IMR-90 (cell line): ENCODE data around the gene DSCAML1. TPM values are rescaled to one million over a fixed set of nuclear protein-coding genes. Genes with fewer than 3 reads are reported as not detected.

Experiments
- ATAC-seq: fragments of 200-7000 bp; cut with Tn5 transposase; 2 replicates; pipeline ENCODE4 v1.9.1; 2020; ENCODE audit warnings: low read depth, mild to moderate bottlenecking, moderate library complexity
- BruUV-seq: library from RNA; stranded (reverse); fragments of 400-500 nt; replicated peaks from 2 replicates; lab custom pipeline; 2021; lab: Mats Ljungman, UMichigan
- CTCF ChIA-PET: fragments of 300-600 bp; formaldehyde crosslinking; extraction: SDS; loops from one replicate; lab custom pipeline; 2021; ENCODE audit warnings: antibody characterized with exemption; lab: Yijun Ruan, JAX
- POLR2A ChIA-PET: fragments of 300-600 bp; sonication (Branson Sonifier 250); formaldehyde crosslinking; loops from one replicate; lab custom pipeline; 2022; ENCODE audit warnings: antibody characterized with exemption; ENCODE audit not compliant: unreplicated experiment; lab: Charles Lee
- DNase-seq: peaks from one replicate; pipeline ENCODE4 v3.0.0; 2013
- H2AFZ ChIP-seq: replicated peaks from 2 replicates; pipeline ENCODE3; 2013; ENCODE audit warnings: low read length, mild to moderate bottlenecking; ENCODE audit not compliant: poor library complexity
- H2AK5ac ChIP-seq: 2 replicates; pipeline ENCODE4 v1.6.1; 2013; ENCODE audit warnings: low read depth, low read length, inconsistent platforms
- H2AK9ac ChIP-seq: replicated peaks from 2 replicates; pipeline ENCODE3; 2013; ENCODE audit warnings: mild to moderate bottlenecking, low read depth, low read length, moderate library complexity; ENCODE audit not compliant: poor library complexity
- H2BK120ac ChIP-seq: 2 replicates; pipeline ENCODE4 v1.6.1; 2013; ENCODE audit warnings: low read depth, low read length, inconsistent platforms
- H2BK15ac ChIP-seq: 3 replicates; pipeline ENCODE4 v1.6.1; 2013; ENCODE audit warnings: low read depth, low read length, inconsistent platforms
- H2BK20ac ChIP-seq: 2 replicates; pipeline ENCODE4 v1.6.1; 2013; ENCODE audit warnings: low read depth, mild to moderate bottlenecking, inconsistent platforms, low read length, moderate library complexity
- H2BK5ac ChIP-seq: 2 replicates; pipeline ENCODE4 v1.6.1; 2013; ENCODE audit warnings: mild to moderate bottlenecking, low read depth, low read length, inconsistent platforms; ENCODE audit not compliant: poor library complexity, severe bottlenecking
- H3K14ac ChIP-seq: replicated peaks from 2 replicates; pipeline ENCODE4 v1.6.1; 2013; ENCODE audit warnings: low read depth, low read length, inconsistent platforms
- H3K18ac ChIP-seq: 2 replicates; pipeline ENCODE4 v1.6.1; 2013; ENCODE audit warnings: low read depth, low read length, control low read depth
- H3K23ac ChIP-seq: 2 replicates; pipeline ENCODE4 v1.6.1; 2013; ENCODE audit warnings: low read depth, low read length, inconsistent platforms
- H3K27ac ChIP-seq: 2 replicates; pipeline ENCODE4 v1.5.1; 2013; ENCODE audit warnings: mild to moderate bottlenecking, control low read depth, low read length; ENCODE audit not compliant: insufficient read depth
- H3K27me3 ChIP-seq: 2 replicates; pipeline ENCODE4 v1.6.1; 2013; ENCODE audit warnings: low read length; ENCODE audit not compliant: control insufficient read depth, insufficient read depth
- H3K36me3 ChIP-seq: 2 replicates; pipeline ENCODE4 v1.6.1; 2013; ENCODE audit warnings: low read length, mixed read lengths; ENCODE audit not compliant: control insufficient read depth, insufficient read depth
- H3K4ac ChIP-seq: 2 replicates; pipeline ENCODE4 v1.6.1; 2013; ENCODE audit warnings: low read depth, low read length, inconsistent platforms
- H3K4me1 ChIP-seq: 2 replicates; pipeline ENCODE4 v1.6.1; 2013; ENCODE audit warnings: low read length, mixed read lengths; ENCODE audit not compliant: control insufficient read depth, insufficient read depth
- H3K4me2 ChIP-seq: 2 replicates; pipeline ENCODE4 v1.6.1; 2013; ENCODE audit warnings: low read depth, mild to moderate bottlenecking, control low read depth, low read length, moderate library complexity
- H3K4me3 ChIP-seq: 2 replicates; pipeline ENCODE4 v1.5.1; 2013; ENCODE audit warnings: low read depth, mild to moderate bottlenecking, control low read depth, low read length, moderate library complexity; ENCODE audit not compliant: insufficient read depth
- H3K56ac ChIP-seq: 2 replicates; pipeline ENCODE4 v1.6.1; 2013; ENCODE audit warnings: low read length, inconsistent platforms; ENCODE audit not compliant: insufficient read depth; ENCODE audit errors: extremely low read depth
- H3K79me1 ChIP-seq, 2 experiments: 2 replicates each; pipeline ENCODE4 v1.6.1; 2013; ENCODE audit warnings: low read length in 2 of 2, inconsistent platforms in 1 of 2, low read depth in 1 of 2
- H3K9ac ChIP-seq: 2 replicates; pipeline ENCODE4 v1.6.1; 2013; ENCODE audit warnings: low read depth, low read length, control low read depth
- H3K9me1 ChIP-seq: 2 replicates; pipeline ENCODE4 v1.6.1; 2013; ENCODE audit warnings: low read length, inconsistent platforms; ENCODE audit not compliant: insufficient read depth
- H3K9me3 ChIP-seq: 2 replicates; pipeline ENCODE4 v1.6.1; 2013; ENCODE audit warnings: low read length; ENCODE audit not compliant: control insufficient read depth, insufficient read depth
- H4K20me1 ChIP-seq: 2 replicates; pipeline ENCODE4 v1.6.1; 2013; ENCODE audit warnings: low read length, inconsistent platforms; ENCODE audit not compliant: insufficient read depth
- H4K5ac ChIP-seq: 2 replicates; pipeline ENCODE4 v1.6.1; 2013; ENCODE audit warnings: mild to moderate bottlenecking, low read depth, low read length, control low read depth
- H4K8ac ChIP-seq, 2 experiments: 2 replicates each; pipeline ENCODE4 v1.6.1; 2013; ENCODE audit warnings: low read depth in 2 of 2, low read length in 2 of 2, control low read depth in 1 of 2, inconsistent platforms in 1 of 2
- H4K91ac ChIP-seq: 2 replicates; pipeline ENCODE4 v1.6.1; 2013; ENCODE audit warnings: low read depth, low read length, inconsistent platforms; ENCODE audit not compliant: insufficient read depth
- BHLHE40 ChIP-seq: fragments of 150-350 bp; IDR thresholded peaks from 2 replicates; pipeline ENCODE4 v1.6.1; 2016; ENCODE audit warnings: mild to moderate bottlenecking, low read depth, low read length
- CEBPB ChIP-seq: IDR thresholded peaks from 2 replicates; pipeline ENCODE4 v1.6.1; 2012; ENCODE audit warnings: low read depth, low read length, improper control_type of control experiment
- CHD1 ChIP-seq: IDR thresholded peaks from 2 replicates; pipeline ENCODE4 v1.6.1; 2012; ENCODE audit warnings: low read depth, low read length, improper control_type of control experiment
- CTCF ChIP-seq: conservative IDR thresholded peaks from 2 replicates; pipeline ENCODE4 v1.5.1; 2012; ENCODE audit warnings: mild to moderate bottlenecking, low read depth, low read length, improper control_type of control experiment
- ELK1 ChIP-seq: fragments of 150-350 bp; IDR thresholded peaks from 2 replicates; pipeline ENCODE4 v1.6.1; 2016; ENCODE audit warnings: low read depth, mild to moderate bottlenecking, low read length, moderate library complexity, borderline replicate concordance
- FOS ChIP-seq: fragments of 150-350 bp; IDR thresholded peaks from 2 replicates; pipeline ENCODE4 v1.6.1; 2016; ENCODE audit warnings: low read depth, low read length
- MAFK ChIP-seq: IDR thresholded peaks from 2 replicates; pipeline ENCODE4 v1.6.1; 2012; ENCODE audit warnings: low read depth, low read length, improper control_type of control experiment
- MAZ ChIP-seq: IDR thresholded peaks from 2 replicates; pipeline ENCODE4 v1.6.1; 2012; ENCODE audit warnings: low read depth, mild to moderate bottlenecking, low read length, improper control_type of control experiment, moderate library complexity, borderline replicate concordance
- MXI1 ChIP-seq: IDR thresholded peaks from 2 replicates; pipeline ENCODE4 v1.6.1; 2012; ENCODE audit warnings: low read depth, mild to moderate bottlenecking, low read length, moderate library complexity, borderline replicate concordance
- NFE2L2 ChIP-seq: fragments of 150-350 bp; IDR thresholded peaks from 2 replicates; pipeline ENCODE4 v1.6.1; 2016; ENCODE audit warnings: low read depth, mild to moderate bottlenecking, low read length
- POLR2A ChIP-seq: IDR thresholded peaks from 2 replicates; pipeline ENCODE4 v1.6.1; 2012; ENCODE audit warnings: mild to moderate bottlenecking, low read depth, low read length
- RAD21 ChIP-seq: IDR thresholded peaks from 2 replicates; pipeline ENCODE4 v1.6.1; 2012; ENCODE audit warnings: low read length, improper control_type of control experiment
- RCOR1 ChIP-seq: IDR thresholded peaks from 2 replicates; pipeline ENCODE4 v1.6.1; 2012; ENCODE audit warnings: mild to moderate bottlenecking, low read length, improper control_type of control experiment; ENCODE audit not compliant: insufficient replicate concordance
- RFX5 ChIP-seq: IDR thresholded peaks from 2 replicates; pipeline ENCODE4 v1.8.0; 2012; ENCODE audit warnings: low read depth, mild to moderate bottlenecking, low read length, moderate library complexity
- SMC3 ChIP-seq: fragments of 150-350 bp; IDR thresholded peaks from 2 replicates; pipeline ENCODE4 v1.6.1; 2016; ENCODE audit warnings: low read depth, mild to moderate bottlenecking, antibody characterized with exemption, low read length, moderate library complexity
- USF2 ChIP-seq: fragments of 150-350 bp; IDR thresholded peaks from 2 replicates; pipeline ENCODE4 v1.6.1; 2017; ENCODE audit warnings: mild to moderate bottlenecking, antibody characterized with exemption, low read length, low read depth
- WGBS, 2 experiments: methylation state at CpG; one replicate each; pipeline versions ENCODE4 v1.1.5 to v1.1.7; 2013; ENCODE audit warnings: missing lambda C conversion rate in 2 of 2; ENCODE audit not compliant: insufficient read length in 1 of 2; ENCODE audit errors: extremely low coverage in 2 of 2; 5-methylcytosine and 5-hydroxymethylcytosine counted together
- dilution Hi-C: fragments of 300-500 bp; cut with HindIII; formaldehyde crosslinking; loops from one replicate; pipeline ENCODE4 v1.14.3; 2018; ENCODE audit warnings: low sequenced_read_pairs; ENCODE audit not compliant: unreplicated experiment
- in situ Hi-C: fragments of 300-500 bp; cut with MboI; formaldehyde crosslinking; loops from 3 replicates; pipeline ENCODE4 v1.14.3; 2019; ENCODE audit warnings: low sequenced_read_pairs, inconsistent platforms, mixed read lengths
- intact Hi-C: fragments of 100-400 bp; cut with micrococcal nuclease; formaldehyde crosslinking; loops from 2 replicates; pipeline ENCODE4 v1.10.0; 2022
- polyA plus RNA-seq, 3 experiments: library from polyadenylated mRNA; depleted of rRNA; stranded (reverse); fragments of >200 nt; gene quantifications; 2 replicates each; pipeline ENCODE4 v1.2.3, GENCODE V29; 2012; ENCODE audit warnings: low replicate concordance in 1 of 3
- total RNA-seq: library from RNA; depleted of rRNA; stranded (reverse); fragments of >200 nt; gene quantifications from 2 replicates; pipeline ENCODE4 v1.2.3, GENCODE V29; 2012

The DSCAML1 gene
- total and polyA plus RNA-seq, 2 of the 4 experiments (the other 2 are of a cell fraction), result not detected

GRCh38 chr11:117702946-117703598 is 93.9 kb downstream of the DSCAML1 start:
- WGBS, 2 experiments, result 20% methylated on average over 1 of the region's 7 CpGs; no CpG with 5 or more reads in 1 of the 2 experiments
- H3K27me3 ChIP-seq, result peaks cover 4% of the 10 kb centered on the region; the same call in 1 of the 2 replicates
- CTCF ChIA-PET, result no interaction called here

More at GRCh38 chr11:117702946-117703598, 93.9 kb downstream of the DSCAML1 start:
- TF ChIP-seq ELK1 (no peak), RFX5 (no peak), RAD21 (no peak), MAZ (no peak), FOS (no peak), MXI1 (no peak), SMC3 (no peak), CTCF (no peak), BHLHE40 (no peak), POLR2A (no peak), NFE2L2 (no peak), CHD1 (no peak), CEBPB (no peak), MAFK (no peak), USF2 (no peak), RCOR1 (no peak)
- H3K56ac ChIP-seq, result no peak overlapping the region
- H3K4ac ChIP-seq, result no peak overlapping the region
- DNase-seq (no peak), ATAC-seq (no peak)
- no peak overlapping the region for H2AFZ ChIP-seq
- H3K79me1 ChIP-seq, result no peaks in the 10 kb centered on the region
- H3K23ac ChIP-seq, result no peak overlapping the region
- no peaks in the 10 kb centered on the region for H3K9me1 ChIP-seq
- H3K4me3 ChIP-seq, result no peak overlapping the region
- no peak overlapping the region for H2BK120ac ChIP-seq
- H3K18ac ChIP-seq, result no peak overlapping the region
- POLR2A ChIA-PET, result no interaction called here
- H2AK5ac ChIP-seq, result no peak overlapping the region
- no peaks in the 10 kb centered on the region for H3K36me3 ChIP-seq
- H2BK5ac ChIP-seq, result no peak overlapping the region
- no peaks in the 10 kb centered on the region for H3K4me1 ChIP-seq
- no peak overlapping the region for H3K14ac ChIP-seq
- no TSS peak for BruUV-seq
- H4K20me1 ChIP-seq, result no peaks in the 10 kb centered on the region
- in situ Hi-C loops, result no loop called here
- no peak overlapping the region for H4K8ac ChIP-seq
- intact Hi-C loops, result no loop called here
- no peak overlapping the region for H2BK20ac ChIP-seq
- no peak overlapping the region for H4K5ac ChIP-seq
- dilution Hi-C loops, result no loop called here
- no peak overlapping the region for H3K4me2 ChIP-seq
- no peak overlapping the region for H3K9ac ChIP-seq
- H3K9me3 ChIP-seq, result no peaks in the 10 kb centered on the region
- no peak overlapping the region for H4K91ac ChIP-seq
- no peak overlapping the region for H2BK15ac ChIP-seq
- H3K27ac ChIP-seq, result no peak overlapping the region
- H2AK9ac ChIP-seq, result no peak overlapping the region
